Measurements from ENCODE around the gene RNF187.

GRCh38 chr1:228448372-228448771 is 38.8 kb upstream of the RNF187 start:
- TF ChIP-seq CTCF (conservative IDR thresholded peaks at IDR 0.05 in 1 of 2, IDR thresholded peaks at IDR 0.05 in 1 of 2; ENCODE audit: extremely low read depth in 1 of 2, insufficient read depth in 1 of 2, low read depth in 1 of 2, low read length in 2 of 2), result no peak
- no peak for TF ChIP-seq EZH2 (IDR thresholded peaks at IDR 0.05; ENCODE audit: borderline replicate concordance, low read length)

Measured in mammary epithelial cell (primary cell).